ENCODE measurements around the gene CDC42BPA.

GRCh38 chr1:227353186-227353585 lies 34.9 kb upstream of the CDC42BPA start:
- TF ChIP-seq POLR2AphosphoS5 (IDR thresholded peaks at IDR 0.05; ENCODE audit: low read depth, low read length), result no peak
- no peak for TF ChIP-seq TAF1 (IDR thresholded peaks at IDR 0.05; ENCODE audit: borderline replicate concordance, insufficient read depth, low read length)
